Upper lobe of left lung (tissue), 4 donors: ENCODE data around the gene DNAI1.

Experiments
- EP300 ChIP-seq, 4 donors: sonication (generic); formaldehyde crosslinking; IDR thresholded peaks; one replicate each; pipeline ENCODE4 v1.5.1; 2017; ENCODE audit warnings: antibody characterized with exemption in 4 of 4, control low read depth in 2 of 4
- POLR2AphosphoS5 ChIP-seq, 2 donors: sonication (generic); formaldehyde crosslinking; IDR thresholded peaks; one replicate each; pipeline ENCODE4 v1.5.1; 2017; ENCODE audit warnings: antibody characterized with exemption in 2 of 2
- TF ChIP-seq, protein P1 (sequence below), 6 experiments: fragments of 450-650 bp in 4 of 6; fragments of 200-600 bp in 2 of 6; sonication (generic) in 2 of 6; IDR thresholded peaks; one replicate each; pipeline ENCODE4 v1.5.1; 2016 to 2019; ENCODE audit warnings: antibody characterized with exemption in 6 of 6

DNA sequence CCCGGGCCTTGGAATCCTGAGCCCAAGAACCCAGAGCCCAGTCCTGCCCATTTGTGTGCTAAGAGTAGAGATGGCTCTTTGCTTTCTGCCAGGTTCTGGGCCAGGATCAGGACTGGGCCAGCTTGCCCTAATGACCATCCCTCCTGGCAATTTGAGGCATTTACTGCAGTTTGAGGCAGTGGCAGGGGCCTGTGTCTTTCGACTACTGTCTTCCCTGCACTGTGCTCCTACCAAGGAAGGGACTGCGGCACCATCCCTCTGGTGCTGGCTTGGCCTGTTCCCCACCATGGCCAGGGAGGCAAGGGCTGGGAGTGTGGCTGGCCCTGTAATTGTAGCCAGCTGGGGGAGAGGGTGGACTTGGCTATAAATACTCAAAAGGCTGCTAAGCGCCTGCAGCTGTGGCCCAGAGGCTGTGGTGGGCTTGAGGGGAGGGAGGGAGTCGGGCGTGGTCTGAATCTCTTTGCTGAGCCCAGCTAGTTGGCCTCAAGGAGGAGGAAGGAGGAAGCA, 59.6 kb downstream of the DNAI1 start:
- TF ChIP-seq POLR2AphosphoS5 (IDR thresholded peaks at IDR 0.05) (no peak), EP300 (IDR thresholded peaks at IDR 0.05) (no peak)
- TF ChIP-seq, protein P1, sequence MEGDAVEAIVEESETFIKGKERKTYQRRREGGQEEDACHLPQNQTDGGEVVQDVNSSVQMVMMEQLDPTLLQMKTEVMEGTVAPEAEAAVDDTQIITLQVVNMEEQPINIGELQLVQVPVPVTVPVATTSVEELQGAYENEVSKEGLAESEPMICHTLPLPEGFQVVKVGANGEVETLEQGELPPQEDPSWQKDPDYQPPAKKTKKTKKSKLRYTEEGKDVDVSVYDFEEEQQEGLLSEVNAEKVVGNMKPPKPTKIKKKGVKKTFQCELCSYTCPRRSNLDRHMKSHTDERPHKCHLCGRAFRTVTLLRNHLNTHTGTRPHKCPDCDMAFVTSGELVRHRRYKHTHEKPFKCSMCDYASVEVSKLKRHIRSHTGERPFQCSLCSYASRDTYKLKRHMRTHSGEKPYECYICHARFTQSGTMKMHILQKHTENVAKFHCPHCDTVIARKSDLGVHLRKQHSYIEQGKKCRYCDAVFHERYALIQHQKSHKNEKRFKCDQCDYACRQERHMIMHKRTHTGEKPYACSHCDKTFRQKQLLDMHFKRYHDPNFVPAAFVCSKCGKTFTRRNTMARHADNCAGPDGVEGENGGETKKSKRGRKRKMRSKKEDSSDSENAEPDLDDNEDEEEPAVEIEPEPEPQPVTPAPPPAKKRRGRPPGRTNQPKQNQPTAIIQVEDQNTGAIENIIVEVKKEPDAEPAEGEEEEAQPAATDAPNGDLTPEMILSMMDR (IDR thresholded peaks at IDR 0.05) = no peak
